Tibial nerve (tissue), 4 donors: ENCODE measurements around the gene SIX4. TPM values are rescaled to one million over a fixed set of nuclear protein-coding genes. Genes with fewer than 3 reads are reported as not detected.
A peak's percentile ranks its signal among the peaks of the same experiment; 100 is the strongest.
"Not testable (repeated sequence)": the region's sequence is repeated elsewhere in the genome, so short reads cannot be mapped to it uniquely, and the experiment has no call there.

Experiments used
- DNase-seq, 2 donors: peaks; one replicate each; pipeline ENCODE4 v3.0.0-alpha.2; 2019; ENCODE audit warnings: low spot score in 2 of 2
- H3K27ac ChIP-seq, 4 donors: fragments of 200-600 bp; sonication (generic) in 3 of 4; one replicate each; pipeline ENCODE4 v1.5.1; 2017 to 2019; ENCODE audit warnings: mild to moderate bottlenecking in 1 of 4
- H3K27me3 ChIP-seq, 2 donors: fragments of 200-600 bp; sonication (generic) in 1 of 2; one replicate each; pipeline versions ENCODE4 v1.5.1 to v1.6.0; 2017 to 2019
- H3K36me3 ChIP-seq, 3 donors: fragments of 200-600 bp; sonication (generic); one replicate each; pipeline ENCODE4 v1.5.1; 2018 to 2019
- H3K4me1 ChIP-seq, 4 donors: fragments of 200-600 bp; sonication (generic) in 3 of 4; one replicate each; pipeline ENCODE4 v1.5.1; 2017 to 2019
- H3K4me3 ChIP-seq, 4 donors: fragments of 200-600 bp; sonication (generic) in 3 of 4; one replicate each; pipeline ENCODE4 v1.5.1; 2017 to 2019; ENCODE audit warnings: mild to moderate bottlenecking in 1 of 4, moderate library complexity in 1 of 4
- H3K9me3 ChIP-seq, 4 donors: fragments of 200-600 bp; sonication (generic) in 3 of 4; one replicate each; pipeline ENCODE4 v1.5.1; 2017 to 2019
- CTCF ChIP-seq, 5 experiments: fragments of 200-600 bp in 3 of 5; fragments of 450-650 bp in 2 of 5; sonication (generic) in 3 of 5; IDR thresholded peaks; one replicate each; pipeline ENCODE4 v1.5.1; 2016 to 2019; ENCODE audit warnings: antibody characterized with exemption in 5 of 5, mild to moderate bottlenecking in 3 of 5, moderate library complexity in 2 of 5
- EP300 ChIP-seq, 2 donors: sonication (generic); formaldehyde crosslinking; IDR thresholded peaks; one replicate each; pipeline ENCODE4 v1.6.1; 2017; ENCODE audit warnings: antibody characterized with exemption in 2 of 2, mild to moderate bottlenecking in 1 of 2
- POLR2A ChIP-seq, 2 donors: fragments of 450-650 bp; IDR thresholded peaks; one replicate each; pipeline ENCODE4 v1.6.1; 2017; ENCODE audit warnings: antibody characterized with exemption in 2 of 2, mild to moderate bottlenecking in 2 of 2, moderate library complexity in 2 of 2
- WGBS, 2 donors: methylation state at CpG; one replicate each; pipeline ENCODE4 v1.1.5; 2018; 5-methylcytosine and 5-hydroxymethylcytosine counted together
- total RNA-seq, 4 donors: library from RNA; depleted of rRNA; stranded (reverse); fragments of >200 nt; gene quantifications; one replicate each; pipeline ENCODE4 v1.1.0, GENCODE V29; 2016

SIX4 gene
- total RNA-seq, 4 donors from 2014 or later = 2.6 to 8.2 (median 4.7) TPM

- no peak for TF ChIP-seq POLR2A (IDR thresholded peaks at IDR 0.05)
- no peak for TF ChIP-seq EP300 (IDR thresholded peaks at IDR 0.05)
- no peak for TF ChIP-seq CTCF (IDR thresholded peaks at IDR 0.05)
- Histone ChIP-seq H3K27ac (no peak overlapping the region), H3K27me3 (no peaks in the 10 kb centered on the region), H3K9me3 (no peaks in the 10 kb centered on the region), H3K36me3 (no peaks in the 10 kb centered on the region), H3K4me3 (no peak overlapping the region), H3K4me1 (peaks cover 0 to 29% (median 8%) of the 10 kb centered on the region in 4 donors)
- DNase-seq = no peak
- WGBS, 2 donors = 74 to 81% methylated on average over 4 of the region's 4 CpGs
These were observed 8.8 kb upstream of the SIX4 start for GRCh38 chr14:60732840-60733483.

GRCh38 chr14:60731291-60731690 lies 7.1 kb upstream of the SIX4 start:
- Histone ChIP-seq H3K27me3 (peaks cover 0 to 16% of the 10 kb centered on the region in 2 donors), H3K4me1 (peaks cover 0 to 19% (median 8%) of the 10 kb centered on the region in 4 donors)
- H3K9me3 ChIP-seq, H3K36me3 ChIP-seq, DNase-seq, H3K27ac ChIP-seq, H3K4me3 ChIP-seq: not testable (repeated sequence)
- 93 to 96% methylated on average over 5 of the region's 5 CpGs for WGBS, 2 donors

- TF ChIP-seq EP300 (IDR thresholded peaks at IDR 0.05) (no peak), CTCF (IDR thresholded peaks at IDR 0.05) (no peak), POLR2A (IDR thresholded peaks at IDR 0.05) (no peak)
These were observed 840 bp downstream of the SIX4 start for GRCh38 chr14:60723116-60723906.

GRCh38 chr14:60722357-60723115 lies 1.6 kb downstream of the SIX4 start:
- TF ChIP-seq CTCF (IDR thresholded peaks at IDR 0.05) (no peak), EP300 (IDR thresholded peaks at IDR 0.05) (no peak), POLR2A (IDR thresholded peaks at IDR 0.05) (no peak)
- H3K36me3 ChIP-seq = no peaks in the 10 kb centered on the region
- no peak for DNase-seq
- WGBS, 2 donors = 1 to 3% methylated on average over 37 to 49 of the region's 60 CpGs
- H3K27me3 ChIP-seq = peaks cover 0 to 95% of the 10 kb centered on the region in 2 donors
- H3K4me1 ChIP-seq = peaks cover 0 to 32% (median 23%) of the 10 kb centered on the region in 4 donors
- H3K9me3 ChIP-seq = no peaks in the 10 kb centered on the region
- H3K27ac ChIP-seq = peak overlapping the region in 1 of 4 donors; percentile 80
- peak overlapping the region; percentile 47 to 88 (median 72) for H3K4me3 ChIP-seq

More at GRCh38 chr14:60723116-60723906, 840 bp downstream of the SIX4 start:
- Histone ChIP-seq H3K4me3 (peak overlapping the region; percentile 47 to 88 (median 72)), H3K9me3 (no peaks in the 10 kb centered on the region), H3K27me3 (peaks cover 0 to 91% of the 10 kb centered on the region in 2 donors), H3K4me1 (peaks cover 0 to 32% (median 23%) of the 10 kb centered on the region in 4 donors), H3K27ac (peak overlapping the region in 2 of 4 donors; percentile 51 to 80), H3K36me3 (no peaks in the 10 kb centered on the region)
- WGBS, 2 donors = 0% methylated on average over 52 to 71 of the region's 78 CpGs
- DNase-seq = no peak

- WGBS, 2 donors = 1% methylated on average over 11 of the region's 11 CpGs
- H3K4me1 ChIP-seq = peaks cover 0 to 32% (median 23%) of the 10 kb centered on the region in 4 donors
These were observed 2.1 kb downstream of the SIX4 start for GRCh38 chr14:60722107-60722356.

More at GRCh38 chr14:60722107-60722356, 2.1 kb downstream of the SIX4 start:
- Histone ChIP-seq H3K9me3 (no peaks in the 10 kb centered on the region), H3K27me3 (peaks cover 0 to 90% of the 10 kb centered on the region in 2 donors), H3K36me3 (no peaks in the 10 kb centered on the region), H3K4me3 (peak overlapping the region; percentile 47 to 88 (median 72)), H3K27ac (peak overlapping the region in 1 of 4 donors; percentile 17)
- DNase-seq = no peak
- TF ChIP-seq CTCF (IDR thresholded peaks at IDR 0.05) = no peak
- no peak for TF ChIP-seq POLR2A (IDR thresholded peaks at IDR 0.05)
- TF ChIP-seq EP300 (IDR thresholded peaks at IDR 0.05) = no peak
